GM18861 (cell line): ENCODE data around the gene SOCS1.
"Not testable (repeated sequence)": the region's sequence is repeated elsewhere in the genome, so short reads cannot be mapped to it uniquely, and the experiment has no call there.

Experiments
- ATAC-seq: cut with Tn5 transposase; IDR thresholded peaks from one replicate; pipeline ENCODE4 v1.9.1; 2021; ENCODE audit not compliant: unreplicated experiment

Gene SOCS1

DNA sequence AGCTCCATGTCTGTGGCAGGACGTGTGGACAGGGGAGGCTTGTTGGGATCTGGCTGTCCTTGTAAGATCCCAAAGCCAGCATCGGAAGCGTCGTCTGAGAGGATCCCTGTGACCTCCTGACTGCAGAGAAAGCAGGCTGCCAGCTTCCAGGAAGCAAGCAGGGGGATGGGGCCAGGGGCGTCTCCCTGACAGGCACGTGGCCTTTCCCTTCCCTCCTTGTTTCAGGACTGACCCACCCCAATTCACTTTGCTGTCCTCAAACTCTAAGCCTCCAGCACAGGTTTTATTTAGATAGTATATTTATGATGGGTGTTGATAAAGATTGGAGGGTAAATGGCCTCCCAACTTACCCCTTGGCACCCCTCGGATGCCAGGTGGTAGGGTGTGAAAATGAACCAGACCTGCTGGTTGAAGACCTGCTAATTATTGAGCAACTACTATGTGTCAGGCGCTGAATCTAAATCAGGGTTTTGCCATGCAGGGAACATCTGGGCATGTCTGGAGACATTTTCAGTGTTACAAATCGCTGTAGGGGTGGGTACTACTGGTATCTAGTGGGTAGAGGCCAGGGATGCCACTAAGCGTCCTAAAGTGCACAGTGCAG is 24.5 kb downstream of the SOCS1 start:
- no peak for ATAC-seq

- ATAC-seq = no peak
These were observed 26.1 kb downstream of the SOCS1 start for GRCh38 chr16:11229906-11230305.

GRCh38 chr16:11229432-11229831 is 26.6 kb downstream of the SOCS1 start:
- ATAC-seq = no peak

- ATAC-seq = no peak
These were observed 30.1 kb downstream of the SOCS1 start for GRCh38 chr16:11225677-11226549.

DNA sequence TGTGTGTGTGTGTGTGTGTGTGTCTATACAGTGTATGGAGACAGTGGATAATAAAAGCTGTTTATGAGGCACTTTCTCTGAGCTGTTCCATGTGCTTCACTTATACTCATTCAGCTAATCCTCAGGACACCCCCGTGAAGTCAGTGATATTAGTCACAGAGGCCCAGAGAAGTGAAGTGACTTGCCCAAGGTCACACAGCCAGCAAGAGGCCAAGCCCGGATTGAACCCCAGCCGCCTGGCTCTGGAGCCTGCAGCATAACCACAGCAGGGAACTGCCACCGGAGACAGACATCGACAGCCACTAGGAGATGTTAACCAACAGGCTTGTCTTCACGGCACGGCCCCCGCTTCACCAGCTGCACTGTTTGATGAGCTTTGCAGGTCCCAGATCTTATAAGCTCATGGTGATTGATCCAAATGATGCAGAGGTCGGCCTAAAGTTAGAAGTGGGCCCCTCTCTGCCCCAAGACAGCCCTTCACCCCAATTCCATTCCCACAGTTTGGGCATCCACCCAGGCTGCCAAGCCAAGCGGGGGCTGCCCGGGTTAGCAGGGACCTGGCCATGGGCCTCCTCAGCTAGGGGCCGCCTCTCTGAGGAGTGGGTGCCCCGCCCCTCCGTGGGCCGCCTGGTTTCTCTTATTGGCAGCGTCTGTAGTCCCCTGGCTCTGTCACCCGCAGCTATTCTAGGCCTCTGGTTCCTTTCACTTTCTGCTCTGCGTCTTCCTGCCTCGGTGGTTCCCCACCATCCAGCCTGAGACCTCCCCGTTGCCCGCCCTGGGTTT is 30.9 kb downstream of the SOCS1 start:
- peak; percentile 76 for ATAC-seq

- ATAC-seq = peak; percentile 41
These were observed 31.7 kb downstream of the SOCS1 start for GRCh38 chr16:11224096-11224893.

DNA sequence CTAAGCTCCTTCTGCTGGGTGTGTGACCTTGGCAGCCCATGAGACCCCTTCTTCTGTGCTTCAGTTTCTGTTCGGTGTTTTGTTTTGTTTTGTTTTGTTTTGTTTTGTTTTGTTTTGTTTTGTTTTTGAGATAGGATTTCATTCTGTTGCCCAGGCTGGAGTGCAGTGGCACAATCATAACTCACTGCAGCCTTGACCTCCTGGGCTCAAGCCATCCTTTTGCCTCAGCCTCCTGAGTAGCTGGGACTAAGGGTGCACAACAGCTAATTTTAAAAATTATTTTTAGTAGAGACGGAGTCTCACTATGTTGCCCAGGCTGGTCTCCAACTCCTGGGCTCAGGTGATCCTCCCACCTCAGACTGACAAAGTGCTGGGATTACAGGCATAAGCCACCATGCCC is 35.5 kb downstream of the SOCS1 start:
- ATAC-seq = not testable (repeated sequence)

DNA sequence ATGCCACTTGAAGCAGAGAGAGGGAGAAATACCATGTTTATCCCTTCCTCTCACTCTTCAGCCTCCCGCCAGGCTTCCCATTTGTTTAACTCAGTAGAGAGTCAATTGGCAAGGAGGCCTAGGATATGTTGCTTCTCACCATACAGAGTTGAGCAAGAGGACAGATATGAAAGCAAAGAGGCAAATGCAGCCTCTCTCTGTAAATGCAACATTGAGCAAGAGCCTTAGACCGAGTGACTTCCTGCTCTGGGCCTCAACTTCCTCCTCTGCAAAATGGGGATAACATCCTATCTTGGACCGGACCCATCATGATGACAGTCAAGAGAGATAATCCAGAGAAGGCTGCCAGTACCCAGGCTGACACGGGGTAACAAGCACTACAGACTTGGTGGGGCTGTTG is 36.8 kb downstream of the SOCS1 start:
- no peak for ATAC-seq

DNA sequence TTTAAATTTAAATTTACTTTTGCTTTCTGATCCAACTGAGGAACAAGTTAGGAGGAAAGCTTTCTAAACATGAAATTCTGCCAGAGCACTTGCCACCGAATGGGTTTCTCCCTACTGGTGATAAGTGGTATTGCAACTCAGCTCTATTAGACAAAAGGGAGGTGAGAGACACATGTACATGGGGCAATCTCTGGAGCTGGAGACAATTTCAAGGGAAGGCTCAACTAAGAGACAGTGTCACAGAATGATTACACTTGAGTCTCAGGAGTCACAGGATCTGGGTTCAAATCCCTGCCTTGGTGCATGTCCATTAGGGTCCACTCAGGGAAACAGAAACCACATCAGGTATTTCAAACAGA is 37.4 kb downstream of the SOCS1 start:
- ATAC-seq = no peak

- no peak for ATAC-seq
These were observed 38.1 kb downstream of the SOCS1 start for GRCh38 chr16:11217651-11218603.

- no peak for ATAC-seq
These were observed 40.0 kb downstream of the SOCS1 start for GRCh38 chr16:11215935-11216556.

GRCh38 chr16:11213799-11214198 is 42.2 kb downstream of the SOCS1 start:
- ATAC-seq = no peak

GRCh38 chr16:11213373-11213772 is 42.6 kb downstream of the SOCS1 start:
- peak; percentile 16 for ATAC-seq

DNA sequence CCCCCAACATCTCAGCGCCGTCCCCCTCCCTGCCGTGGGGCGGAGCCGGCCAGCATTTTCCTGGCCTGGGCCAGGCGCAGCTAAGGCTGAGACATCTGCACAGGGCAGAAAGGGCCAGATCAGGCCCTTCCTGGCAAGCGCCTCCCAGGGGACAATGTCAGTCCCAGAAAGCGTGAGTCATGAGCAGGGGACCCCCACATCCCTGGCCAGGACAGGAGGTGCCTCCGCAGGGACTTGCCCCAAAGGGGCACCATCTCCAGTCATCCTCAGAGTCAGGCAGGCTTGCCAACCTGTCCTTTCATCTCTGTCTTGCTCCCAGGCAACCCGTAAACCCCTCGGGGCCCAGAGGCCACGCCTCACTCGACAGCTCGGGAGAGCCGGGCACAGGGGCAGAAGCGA is 43.2 kb downstream of the SOCS1 start:
- ATAC-seq = peak; percentile 55

GRCh38 chr16:11211977-11212797 is 43.8 kb downstream of the SOCS1 start:
- no peak for ATAC-seq

DNA sequence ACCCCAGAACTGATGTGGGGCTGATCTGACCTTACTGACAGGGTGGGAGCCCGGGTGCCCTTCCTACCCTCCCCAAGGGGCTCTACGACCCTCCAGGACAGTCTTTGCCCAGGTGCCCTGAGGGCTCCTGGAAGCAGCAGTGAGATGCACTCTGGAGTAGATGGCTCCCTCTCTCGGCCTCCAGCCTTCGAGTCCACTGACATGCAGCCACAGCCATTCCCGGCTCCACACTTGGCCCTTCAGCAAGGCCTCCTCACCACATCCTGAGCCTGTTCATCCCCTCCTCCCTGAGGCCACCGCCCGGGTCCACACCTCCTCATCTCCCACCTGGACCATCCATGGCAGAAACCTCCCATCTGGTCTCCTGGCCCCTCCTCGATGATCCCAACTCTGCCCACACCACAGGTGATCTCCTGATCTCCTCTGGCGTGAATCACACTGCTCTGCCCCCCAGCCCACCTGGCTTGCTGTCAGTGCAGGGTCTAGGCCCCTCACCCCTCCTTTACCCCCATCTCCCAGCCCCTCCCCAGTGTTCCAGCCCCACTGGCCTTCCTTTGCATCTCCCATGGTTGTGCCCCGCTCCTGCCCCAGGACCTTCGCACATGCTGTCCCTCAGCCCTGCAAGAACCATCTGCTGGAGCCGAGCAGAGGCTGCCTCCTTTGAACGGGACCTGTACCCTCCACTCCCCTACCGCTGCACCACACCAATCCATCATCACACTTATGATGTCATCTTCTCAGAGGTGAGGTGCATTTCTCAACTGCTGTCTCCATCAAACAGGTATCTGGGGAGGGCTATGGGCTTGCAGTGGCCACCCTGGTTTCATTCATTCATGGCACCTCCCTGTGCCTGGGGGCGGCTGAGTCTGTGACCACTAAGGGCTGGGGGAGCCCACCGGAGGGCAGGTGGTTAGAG is 44.7 kb downstream of the SOCS1 start:
- ATAC-seq = no peak

GRCh38 chr16:11210260-11210659 is 45.7 kb downstream of the SOCS1 start:
- no peak for ATAC-seq
